G401 (cell line): ENCODE measurements around the gene FUT1. TPM values are rescaled to one million over a fixed set of nuclear protein-coding genes. Genes with fewer than 3 reads are reported as not detected.
"Not testable (repeated sequence)": the region's sequence is repeated elsewhere in the genome, so short reads cannot be mapped to it uniquely, and the experiment has no call there.

Source experiments
- DNase-seq: peaks from one replicate; pipeline ENCODE4 v3.0.0-alpha.2; 2015; ENCODE audit warnings: low spot score
- in situ Hi-C: cut with HindIII; loops from 2 replicates; pipeline ENCODE4 v1.10.0; 2016; ENCODE audit warnings: low sequenced_read_pairs, mixed read lengths
- total RNA-seq: library from RNA; depleted of rRNA; stranded (reverse); fragments of >200 nt; shearing (Covaris generic); gene quantifications from 2 replicates; pipeline ENCODE4 v1.2.3, GENCODE V29; 2014

The FUT1 gene
- total RNA-seq, 1 experiment from 2014 or later: not detected

- in situ Hi-C loops: no loop called here
- DNase-seq: peak; percentile 100
Measured at GRCh38 chr19:48720613-48721296, 31.7 kb downstream of the FUT1 start.

- in situ Hi-C loops: no loop called here
Measured at GRCh38 chr19:48720251-48720612, 32.2 kb downstream of the FUT1 start.

GRCh38 chr19:48719263-48720171 is 32.9 kb downstream of the FUT1 start, which contains the start of gene MAMSTR:
Gene MAMSTR (minus strand): TSS chr19:48719725. CDS start chr19:48719031, 694 bp downstream.
- in situ Hi-C loops: no loop called here
- DNase-seq: no peak

More at GRCh38 chr19:48720251-48720612, 32.2 kb downstream of the FUT1 start:
- DNase-seq: no peak

- in situ Hi-C loops: no loop called here
- no peak for DNase-seq
Measured at GRCh38 chr19:48718711-48719231, 33.7 kb downstream of the FUT1 start.

GRCh38 chr19:48718106-48718505 is 34.3 kb downstream of the FUT1 start:
- in situ Hi-C loops: not testable (repeated sequence)

GRCh38 chr19:48716562-48717291 is 35.7 kb downstream of the FUT1 start:
- DNase-seq: peak; percentile 83

More at GRCh38 chr19:48718106-48718505, 34.3 kb downstream of the FUT1 start:
- DNase-seq: not testable (repeated sequence)

GRCh38 chr19:48715681-48716171 is 36.7 kb downstream of the FUT1 start:
- in situ Hi-C loops: no loop called here

More at GRCh38 chr19:48716562-48717291, 35.7 kb downstream of the FUT1 start:
- in situ Hi-C loops: no loop called here

GRCh38 chr19:48714759-48715675 is 37.4 kb downstream of the FUT1 start:
- in situ Hi-C loops: no loop called here
- DNase-seq: peak; percentile 21

More at GRCh38 chr19:48715681-48716171, 36.7 kb downstream of the FUT1 start:
- DNase-seq: peak; percentile 53

GRCh38 chr19:48713864-48714755 is 38.3 kb downstream of the FUT1 start:
- in situ Hi-C loops: no loop called here
- peak; percentile 100 for DNase-seq

- in situ Hi-C loops: no loop called here
Measured at GRCh38 chr19:48713041-48713863, 39.2 kb downstream of the FUT1 start.

GRCh38 chr19:48711106-48711662 is 41.3 kb downstream of the FUT1 start:
- in situ Hi-C loops: no loop called here
- no peak for DNase-seq

More at GRCh38 chr19:48713041-48713863, 39.2 kb downstream of the FUT1 start:
- DNase-seq: peak; percentile 43

- in situ Hi-C loops: no loop called here
- DNase-seq: no peak
Measured at GRCh38 chr19:48708471-48708870, 44.0 kb downstream of the FUT1 start.

GRCh38 chr19:48705431-48705830 is 47.0 kb downstream of the FUT1 start:
- DNase-seq: no peak
- in situ Hi-C loops: no loop called here

GRCh38 chr19:48703316-48703715 is 49.1 kb downstream of the FUT1 start:
- in situ Hi-C loops: no loop called here
- no peak for DNase-seq

- in situ Hi-C loops: no loop called here
- no peak for DNase-seq
Measured at GRCh38 chr19:48702701-48703100, 49.7 kb downstream of the FUT1 start.

- DNase-seq: peak; percentile 51
- in situ Hi-C loops: no loop called here
Measured at GRCh38 chr19:48698046-48698445, 54.4 kb downstream of the FUT1 start.
